Panc1 (cell line): ENCODE data around the gene ABCD2.

Experiments
- POLR2AphosphoS5 ChIP-seq: IDR thresholded peaks from 2 replicates; pipeline ENCODE4 v1.6.1; 2012; ENCODE audit warnings: mild to moderate bottlenecking, low read depth, low read length, moderate library complexity
- TF ChIP-seq, protein P1 (sequence below): fragments of 450-650 bp; IDR thresholded peaks from 2 replicates; pipeline ENCODE4 v1.5.1; 2017; ENCODE audit warnings: mild to moderate bottlenecking

DNA sequence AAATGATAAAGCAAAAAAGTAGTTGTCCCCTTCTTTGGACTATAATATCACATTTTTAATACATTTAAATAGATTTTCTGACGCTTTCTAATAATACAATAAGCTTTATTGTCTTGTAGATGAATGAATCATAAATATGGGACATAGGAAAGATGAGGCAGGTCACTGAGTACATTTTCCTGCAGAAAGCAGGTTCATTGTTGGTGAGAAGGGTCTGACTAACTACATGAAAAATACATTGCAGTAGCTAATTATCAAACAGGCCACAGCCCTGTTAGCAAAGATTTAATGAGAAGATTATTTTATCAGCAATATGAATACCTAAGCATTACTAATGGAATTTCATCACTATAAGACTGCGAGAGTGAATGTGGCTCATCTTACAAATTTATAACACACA is 45.6 kb downstream of the ABCD2 start:
- TF ChIP-seq, protein P1, sequence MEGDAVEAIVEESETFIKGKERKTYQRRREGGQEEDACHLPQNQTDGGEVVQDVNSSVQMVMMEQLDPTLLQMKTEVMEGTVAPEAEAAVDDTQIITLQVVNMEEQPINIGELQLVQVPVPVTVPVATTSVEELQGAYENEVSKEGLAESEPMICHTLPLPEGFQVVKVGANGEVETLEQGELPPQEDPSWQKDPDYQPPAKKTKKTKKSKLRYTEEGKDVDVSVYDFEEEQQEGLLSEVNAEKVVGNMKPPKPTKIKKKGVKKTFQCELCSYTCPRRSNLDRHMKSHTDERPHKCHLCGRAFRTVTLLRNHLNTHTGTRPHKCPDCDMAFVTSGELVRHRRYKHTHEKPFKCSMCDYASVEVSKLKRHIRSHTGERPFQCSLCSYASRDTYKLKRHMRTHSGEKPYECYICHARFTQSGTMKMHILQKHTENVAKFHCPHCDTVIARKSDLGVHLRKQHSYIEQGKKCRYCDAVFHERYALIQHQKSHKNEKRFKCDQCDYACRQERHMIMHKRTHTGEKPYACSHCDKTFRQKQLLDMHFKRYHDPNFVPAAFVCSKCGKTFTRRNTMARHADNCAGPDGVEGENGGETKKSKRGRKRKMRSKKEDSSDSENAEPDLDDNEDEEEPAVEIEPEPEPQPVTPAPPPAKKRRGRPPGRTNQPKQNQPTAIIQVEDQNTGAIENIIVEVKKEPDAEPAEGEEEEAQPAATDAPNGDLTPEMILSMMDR = no peak
- TF ChIP-seq POLR2AphosphoS5 = no peak
